Measurements from ENCODE around the gene ZNF182. TPM values are rescaled to one million over a fixed set of nuclear protein-coding genes. Genes with fewer than 3 reads are reported as not detected.
"Not testable (repeated sequence)": the region's sequence is repeated elsewhere in the genome, so short reads cannot be mapped to it uniquely, and the experiment has no call there.

The ZNF182 gene
- total RNA-seq, 1 donor from 2014 or later, result 6.0 TPM

GRCh38 chrX:47991263-47992094, 12.3 kb downstream of the ZNF182 start:
- peaks cover 17% of the 10 kb centered on the region for H3K4me1 Mint-ChIP-seq (ENCODE audit: low read depth)
- DNase-seq (ENCODE audit: low spot score), result no peak
- H3K36me3 Mint-ChIP-seq (ENCODE audit: low read depth), result peaks cover 94% of the 10 kb centered on the region
- peaks cover 67% of the 10 kb centered on the region for H3K9me3 Mint-ChIP-seq
- intact Hi-C loops (cut with micrococcal nuclease), result no loop called here
- peak overlapping the region; percentile 39 for H3K27ac Mint-ChIP-seq
- no peak overlapping the region for H3K4me3 Mint-ChIP-seq (ENCODE audit: low read depth)
- no peaks in the 10 kb centered on the region for H3K27me3 Mint-ChIP-seq (ENCODE audit: low read depth)

DNA sequence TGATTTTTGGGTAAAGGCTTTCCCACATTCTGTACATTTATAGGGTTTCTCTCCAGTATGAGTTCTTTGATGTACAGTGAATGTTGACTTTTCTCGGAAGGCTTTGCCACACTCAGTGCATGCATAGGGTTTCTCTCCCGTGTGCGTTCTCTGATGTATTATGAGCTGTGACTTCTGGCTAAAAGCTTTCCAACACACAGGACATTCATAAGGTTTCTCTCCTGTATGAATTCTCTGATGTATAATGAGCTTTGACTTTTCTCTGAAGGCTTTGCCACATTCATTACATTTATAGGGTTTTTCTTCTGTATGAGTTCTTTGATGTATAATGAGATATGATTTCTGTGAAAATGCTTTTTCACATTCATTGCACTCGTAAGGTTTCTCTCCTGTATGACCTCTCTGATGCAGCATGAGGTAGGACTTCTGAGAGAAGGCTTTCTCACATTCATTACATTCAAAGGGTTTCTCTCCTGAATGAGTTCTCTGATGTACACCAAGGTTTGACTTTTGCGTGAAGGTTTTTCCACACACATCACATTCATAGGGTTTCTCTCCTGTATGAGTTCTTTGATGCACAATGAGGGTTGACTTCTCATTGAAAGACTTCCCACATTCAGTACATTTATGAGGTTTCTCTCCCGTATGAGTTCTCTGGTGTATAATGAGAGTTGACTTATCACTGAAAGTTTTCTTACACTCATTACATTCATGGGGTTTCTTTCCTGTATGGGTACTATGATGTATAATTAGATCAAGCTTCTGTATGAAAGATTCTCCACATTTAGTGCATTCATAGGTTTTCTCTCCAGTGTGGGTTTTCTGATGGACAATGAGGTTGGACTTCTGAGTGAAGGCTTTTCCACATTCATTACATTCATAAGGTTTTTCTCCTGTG, 27.3 kb downstream of the ZNF182 start:
- H3K9me3 Mint-ChIP-seq, result peaks cover 77% of the 10 kb centered on the region
- DNase-seq (ENCODE audit: low spot score), result no peak
- no peaks in the 10 kb centered on the region for H3K27me3 Mint-ChIP-seq (ENCODE audit: low read depth)
- H3K36me3 Mint-ChIP-seq (ENCODE audit: low read depth), result peaks cover 87% of the 10 kb centered on the region
- intact Hi-C loops (cut with micrococcal nuclease), result no loop called here
- H3K27ac Mint-ChIP-seq, result no peak overlapping the region
- no peak overlapping the region for H3K4me3 Mint-ChIP-seq (ENCODE audit: low read depth)
- no peaks in the 10 kb centered on the region for H3K4me1 Mint-ChIP-seq (ENCODE audit: low read depth)

DNA sequence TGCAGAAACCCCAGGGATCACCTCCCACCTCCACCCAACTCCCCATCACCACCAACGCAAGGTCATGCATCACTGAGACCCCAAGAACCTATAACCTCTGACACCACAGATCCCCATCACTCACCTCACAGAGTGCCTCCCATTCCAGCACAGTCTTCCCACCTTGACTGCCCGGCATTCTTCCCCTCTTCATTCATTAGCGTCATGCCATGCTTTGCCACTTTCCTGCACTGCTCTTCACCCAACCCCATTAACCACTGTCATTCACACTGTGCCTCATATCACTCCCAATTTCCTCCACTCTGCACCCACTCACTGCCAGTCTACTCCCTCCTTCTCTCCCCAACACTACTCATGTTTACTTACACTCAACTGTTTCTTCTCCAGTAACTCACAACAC, 30.6 kb downstream of the ZNF182 start:
- Mint-ChIP-seq H3K36me3 (ENCODE audit: low read depth) (peaks cover 54% of the 10 kb centered on the region), H3K9me3 (peaks cover 67% of the 10 kb centered on the region)
- intact Hi-C loops (cut with micrococcal nuclease), result no loop called here

GRCh38 chrX:47965526-47965925, 38.3 kb downstream of the ZNF182 start:
- DNase-seq (ENCODE audit: low spot score); intact Hi-C loops (cut with micrococcal nuclease); H3K27ac Mint-ChIP-seq; H3K27me3 Mint-ChIP-seq (ENCODE audit: low read depth); H3K4me3 Mint-ChIP-seq (ENCODE audit: low read depth); H3K36me3 Mint-ChIP-seq (ENCODE audit: low read depth); H3K4me1 Mint-ChIP-seq (ENCODE audit: low read depth): not testable (repeated sequence)
- peaks cover 25% of the 10 kb centered on the region for H3K9me3 Mint-ChIP-seq

More for the DNA sequence above, 30.6 kb downstream of the ZNF182 start:
- no peak overlapping the region for H3K27ac Mint-ChIP-seq
- no peaks in the 10 kb centered on the region for H3K4me1 Mint-ChIP-seq (ENCODE audit: low read depth)
- no peak overlapping the region for H3K4me3 Mint-ChIP-seq (ENCODE audit: low read depth)
- no peaks in the 10 kb centered on the region for H3K27me3 Mint-ChIP-seq (ENCODE audit: low read depth)
- no peak for DNase-seq (ENCODE audit: low spot score)

- H3K4me1 Mint-ChIP-seq (ENCODE audit: low read depth); H3K36me3 Mint-ChIP-seq (ENCODE audit: low read depth); H3K27me3 Mint-ChIP-seq (ENCODE audit: low read depth); H3K9me3 Mint-ChIP-seq; intact Hi-C loops (cut with micrococcal nuclease); H3K27ac Mint-ChIP-seq; H3K4me3 Mint-ChIP-seq (ENCODE audit: low read depth); DNase-seq (ENCODE audit: low spot score): not testable (repeated sequence)
These were observed 42.0 kb downstream of the ZNF182 start for GRCh38 chrX:47961830-47962229.

DNA sequence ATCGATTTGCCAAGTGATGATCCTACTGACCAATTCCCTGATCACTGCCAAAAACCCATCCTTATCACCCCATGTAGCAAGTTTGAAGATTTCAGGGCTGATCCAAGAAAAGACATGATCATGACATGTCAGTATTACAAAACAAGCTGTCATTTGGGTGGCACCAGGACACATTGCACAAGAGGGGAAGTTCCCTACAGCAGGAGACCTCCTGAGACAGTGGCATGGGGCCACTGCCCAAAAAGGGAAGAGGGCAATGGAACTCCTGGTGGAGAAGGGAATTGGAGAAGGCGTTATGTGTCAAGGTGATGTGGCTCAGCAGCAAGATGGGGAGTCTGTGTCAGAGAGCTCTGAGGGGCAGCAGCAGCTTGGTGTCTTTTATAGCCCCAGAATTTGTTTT, 43.4 kb downstream of the ZNF182 start:
- H3K27ac Mint-ChIP-seq, result no peak overlapping the region
- no peaks in the 10 kb centered on the region for H3K4me1 Mint-ChIP-seq (ENCODE audit: low read depth)
- peaks cover 3% of the 10 kb centered on the region for H3K36me3 Mint-ChIP-seq (ENCODE audit: low read depth)
- no peak overlapping the region for H3K4me3 Mint-ChIP-seq (ENCODE audit: low read depth)
- intact Hi-C loops (cut with micrococcal nuclease), result no loop called here
- DNase-seq (ENCODE audit: low spot score), result no peak
- no peaks in the 10 kb centered on the region for H3K27me3 Mint-ChIP-seq (ENCODE audit: low read depth)
- peaks cover 7% of the 10 kb centered on the region for H3K9me3 Mint-ChIP-seq

DNA sequence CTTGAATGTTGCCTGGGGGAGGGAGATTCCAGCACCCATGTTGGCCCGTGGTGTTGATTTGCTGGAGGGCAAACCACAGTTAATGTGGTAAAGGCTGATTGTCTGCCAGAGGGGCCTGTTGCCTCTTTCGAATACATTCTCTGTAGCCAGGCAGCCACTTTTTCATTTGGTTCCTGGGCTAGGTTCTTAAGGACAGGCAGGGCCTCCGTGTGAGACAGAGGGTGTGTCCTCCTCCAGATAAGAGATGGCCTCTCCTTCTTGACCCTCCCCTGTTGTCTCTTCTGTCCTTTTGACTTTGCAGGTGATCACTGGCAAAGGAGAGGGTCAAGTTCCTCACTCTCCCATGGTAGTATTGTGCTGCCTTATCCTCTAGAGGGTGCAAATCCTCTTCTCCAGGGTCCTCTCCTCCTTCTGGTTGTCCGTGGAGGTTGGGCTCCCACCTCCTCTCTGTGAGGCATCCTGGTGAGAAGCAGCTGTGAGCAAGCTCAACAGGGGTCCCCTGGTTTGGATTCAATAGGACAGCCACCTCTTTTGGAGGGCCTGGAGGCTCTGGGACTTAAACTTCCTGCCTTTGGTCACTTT, 44.9 kb downstream of the ZNF182 start:
- no peaks in the 10 kb centered on the region for H3K27me3 Mint-ChIP-seq (ENCODE audit: low read depth)
- no peaks in the 10 kb centered on the region for H3K9me3 Mint-ChIP-seq
- no peak overlapping the region for H3K4me3 Mint-ChIP-seq (ENCODE audit: low read depth)
- H3K4me1 Mint-ChIP-seq (ENCODE audit: low read depth), result no peaks in the 10 kb centered on the region
- intact Hi-C loops (cut with micrococcal nuclease), result loop anchor here (2.0 kb wide), 1 partner anchor 68 kb away; no protein-coding TSS in a partner anchor
- DNase-seq (ENCODE audit: low spot score), result no peak
- no peak overlapping the region for H3K27ac Mint-ChIP-seq
- no peaks in the 10 kb centered on the region for H3K36me3 Mint-ChIP-seq (ENCODE audit: low read depth)

DNA sequence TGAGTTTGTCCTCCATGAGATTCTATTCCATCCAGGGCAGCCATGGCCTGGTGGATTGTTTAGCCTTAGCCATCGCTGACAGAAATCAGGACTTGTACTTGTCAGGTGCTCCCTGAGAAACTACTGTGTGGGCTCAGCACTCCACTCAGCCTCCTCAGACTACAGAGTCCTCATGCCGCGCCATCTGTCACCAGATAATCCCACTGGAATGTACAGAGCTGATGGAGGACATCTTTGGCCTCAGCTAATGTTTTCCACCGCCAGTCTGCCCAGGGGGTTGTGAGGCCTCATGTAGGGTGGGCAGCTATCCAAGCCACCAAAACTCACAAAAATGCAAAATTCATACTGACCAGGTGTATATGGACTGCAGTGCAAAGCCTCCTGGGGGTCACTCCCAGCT, 45.6 kb downstream of the ZNF182 start:
- intact Hi-C loops (cut with micrococcal nuclease), result loop anchor here (2.0 kb wide), 1 partner anchor 69 kb away; no protein-coding TSS in a partner anchor
- H3K36me3 Mint-ChIP-seq (ENCODE audit: low read depth); H3K9me3 Mint-ChIP-seq; H3K4me1 Mint-ChIP-seq (ENCODE audit: low read depth); H3K27me3 Mint-ChIP-seq (ENCODE audit: low read depth); DNase-seq (ENCODE audit: low spot score); H3K27ac Mint-ChIP-seq; H3K4me3 Mint-ChIP-seq (ENCODE audit: low read depth): not testable (repeated sequence)

DNA sequence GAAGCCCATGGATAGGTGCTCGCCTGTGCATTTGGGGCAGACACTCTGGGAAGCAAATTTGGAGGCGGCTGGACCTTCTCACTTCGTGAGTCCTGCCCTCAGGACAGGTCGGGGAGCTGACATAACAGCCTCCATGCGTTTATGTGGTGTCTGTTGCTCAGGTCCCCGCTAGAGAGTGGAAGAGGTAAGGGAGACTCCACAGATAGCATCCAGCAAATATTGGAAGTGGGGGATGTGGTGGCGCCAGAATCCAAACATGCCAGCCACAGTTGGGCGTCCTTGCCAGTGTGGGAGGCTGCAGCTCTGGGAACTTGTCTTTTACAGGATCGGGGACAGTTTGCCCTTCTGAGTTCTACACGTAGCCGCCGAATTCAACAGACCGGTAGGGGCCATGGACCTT, 47.8 kb downstream of the ZNF182 start:
- Mint-ChIP-seq H3K4me1 (ENCODE audit: low read depth) (no peaks in the 10 kb centered on the region), H3K4me3 (ENCODE audit: low read depth) (no peak overlapping the region), H3K27me3 (ENCODE audit: low read depth) (no peaks in the 10 kb centered on the region), H3K36me3 (ENCODE audit: low read depth) (no peaks in the 10 kb centered on the region), H3K9me3 (peaks cover 9% of the 10 kb centered on the region), H3K27ac (no peak overlapping the region)
- intact Hi-C loops (cut with micrococcal nuclease), result no loop called here
- no peak for DNase-seq (ENCODE audit: low spot score)

DNA sequence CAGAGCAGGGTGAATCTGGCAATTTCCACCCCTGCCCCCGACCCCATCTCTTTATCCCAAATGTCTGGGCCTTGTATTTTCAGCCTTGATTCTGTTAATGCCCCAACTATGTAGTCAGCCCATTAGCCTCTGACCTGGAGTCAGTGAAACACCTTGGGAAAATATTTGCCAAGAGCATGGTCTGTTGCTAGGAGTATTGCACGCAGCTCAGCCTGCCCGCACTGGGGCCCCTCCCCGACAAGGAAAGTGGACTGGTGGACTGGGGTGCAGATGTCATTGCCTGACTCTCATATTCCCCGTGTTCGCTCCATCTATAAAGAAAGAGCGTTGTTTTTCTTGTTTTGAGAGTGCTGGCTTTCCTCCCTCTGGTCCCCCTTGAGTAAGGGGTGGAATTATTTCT, 48.5 kb downstream of the ZNF182 start:
- intact Hi-C loops (cut with micrococcal nuclease); H3K36me3 Mint-ChIP-seq (ENCODE audit: low read depth); H3K4me3 Mint-ChIP-seq (ENCODE audit: low read depth); H3K4me1 Mint-ChIP-seq (ENCODE audit: low read depth); H3K27me3 Mint-ChIP-seq (ENCODE audit: low read depth); DNase-seq (ENCODE audit: low spot score); H3K27ac Mint-ChIP-seq: not testable (repeated sequence)
- peaks cover 16% of the 10 kb centered on the region for H3K9me3 Mint-ChIP-seq

DNA sequence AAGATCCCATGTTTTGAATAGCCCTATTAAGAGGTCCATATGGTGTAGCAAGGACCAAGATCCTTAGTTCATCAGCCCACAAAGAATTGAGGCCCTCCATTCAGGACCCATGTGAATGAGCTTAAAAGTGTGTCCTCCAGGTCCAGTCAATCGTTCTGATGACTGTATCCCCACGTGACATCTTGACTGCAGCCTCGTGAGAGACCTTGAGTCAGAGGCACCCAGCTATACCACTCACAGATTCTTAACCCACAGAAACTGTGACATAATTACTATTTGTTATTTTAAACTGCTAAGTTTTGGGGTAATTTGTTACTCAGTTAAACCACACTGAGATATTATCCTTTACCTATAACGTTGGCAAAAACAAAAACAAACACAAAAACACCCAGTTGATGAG, 62.4 kb downstream of the ZNF182 start:
- peaks cover 12% of the 10 kb centered on the region for H3K9me3 Mint-ChIP-seq
- no peaks in the 10 kb centered on the region for H3K27me3 Mint-ChIP-seq (ENCODE audit: low read depth)
- intact Hi-C loops (cut with micrococcal nuclease), result no loop called here
- H3K27ac Mint-ChIP-seq, result no peak overlapping the region
- peaks cover 2% of the 10 kb centered on the region for H3K4me1 Mint-ChIP-seq (ENCODE audit: low read depth)
- H3K36me3 Mint-ChIP-seq (ENCODE audit: low read depth), result no peaks in the 10 kb centered on the region
- no peak overlapping the region for H3K4me3 Mint-ChIP-seq (ENCODE audit: low read depth)
- no peak for DNase-seq (ENCODE audit: low spot score)

DNA sequence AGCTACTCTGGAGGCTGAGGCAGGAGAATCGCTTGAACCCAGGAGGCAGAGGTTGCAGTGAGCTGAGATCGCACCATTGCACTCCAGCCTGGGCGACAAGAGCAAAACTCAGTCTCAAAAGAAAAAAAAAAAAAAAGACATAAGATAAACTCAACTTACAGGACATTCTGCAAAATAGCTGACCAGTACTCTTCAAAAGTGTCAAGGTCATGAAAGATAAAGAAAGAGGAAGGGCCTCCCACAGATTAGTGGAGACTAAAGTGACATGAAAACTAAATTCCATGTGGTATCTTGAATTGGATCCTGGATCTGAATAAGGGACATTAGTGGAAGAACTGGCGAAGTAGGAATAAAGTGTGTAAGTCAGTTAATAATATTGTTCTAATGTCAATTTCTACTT, 63.3 kb downstream of the ZNF182 start:
- Mint-ChIP-seq H3K36me3 (ENCODE audit: low read depth) (no peaks in the 10 kb centered on the region), H3K9me3 (peaks cover 12% of the 10 kb centered on the region)
- intact Hi-C loops (cut with micrococcal nuclease), result no loop called here

GRCh38 chrX:47936940-47937317, 66.9 kb downstream of the ZNF182 start:
- Mint-ChIP-seq H3K36me3 (ENCODE audit: low read depth) (no peaks in the 10 kb centered on the region), H3K4me1 (ENCODE audit: low read depth) (peaks cover 5% of the 10 kb centered on the region), H3K9me3 (peaks cover 7% of the 10 kb centered on the region), H3K27ac (no peak overlapping the region), H3K27me3 (ENCODE audit: low read depth) (no peaks in the 10 kb centered on the region), H3K4me3 (ENCODE audit: low read depth) (peak overlapping the region; percentile 70)
- intact Hi-C loops (cut with micrococcal nuclease), result no loop called here
- no peak for DNase-seq (ENCODE audit: low spot score)

More for the DNA sequence above, 63.3 kb downstream of the ZNF182 start:
- DNase-seq (ENCODE audit: low spot score), result no peak
- Mint-ChIP-seq H3K27ac (no peak overlapping the region), H3K4me3 (ENCODE audit: low read depth) (no peak overlapping the region), H3K4me1 (ENCODE audit: low read depth) (peaks cover 5% of the 10 kb centered on the region), H3K27me3 (ENCODE audit: low read depth) (no peaks in the 10 kb centered on the region)

Measured in activated T-helper 2 cell treated with anti-CD3 and anti-CD28 coated beads, Interferon-gamma antibody, Interleukin-2, Interleukin-4, amounts not matched to agents 10 μg/mL and 5 μg/mL and 100 μg/mL, durations not matched to agents 14 hours and 24 hours and 36 hours (primary cell).